Ishikawa (cell line): ENCODE measurements around the gene DAB2IP.

Experiments used
- CEBPB ChIP-seq: IDR thresholded peaks from 2 replicates; pipeline ENCODE4 v1.6.1; 2012
- CREB1 ChIP-seq: IDR thresholded peaks from 2 replicates; pipeline ENCODE4 v1.6.1; 2012; ENCODE audit warnings: low read depth
- EGR1 ChIP-seq: IDR thresholded peaks from 2 replicates; pipeline ENCODE4 v1.6.1; 2012
- EP300 ChIP-seq: IDR thresholded peaks from 2 replicates; pipeline ENCODE4 v1.6.1; 2012; ENCODE audit warnings: borderline replicate concordance
- FOXM1 ChIP-seq: IDR thresholded peaks from 2 replicates; pipeline ENCODE4 v1.6.1; 2012; ENCODE audit warnings: low read depth, borderline replicate concordance
- MAX ChIP-seq: IDR thresholded peaks from 2 replicates; pipeline ENCODE4 v1.6.1; 2012
- NFIC ChIP-seq: IDR thresholded peaks from 2 replicates; pipeline ENCODE4 v1.6.1; 2012
- RAD21 ChIP-seq: IDR thresholded peaks from 2 replicates; pipeline ENCODE4 v1.6.1; 2012; ENCODE audit warnings: low read depth
- REST ChIP-seq: IDR thresholded peaks from 2 replicates; pipeline ENCODE4 v1.6.1; 2012; ENCODE audit warnings: low read depth, mild to moderate bottlenecking
- TAF1 ChIP-seq: IDR thresholded peaks from 2 replicates; pipeline ENCODE4 v1.6.1; 2012; ENCODE audit warnings: low read depth, mild to moderate bottlenecking
- TCF12 ChIP-seq: IDR thresholded peaks from 2 replicates; pipeline ENCODE4 v1.6.1; 2012; ENCODE audit warnings: low read depth
- TEAD4 ChIP-seq: IDR thresholded peaks from 2 replicates; pipeline ENCODE4 v1.6.1; 2012
- YY1 ChIP-seq: IDR thresholded peaks from 2 replicates; pipeline ENCODE4 v1.6.1; 2012; ENCODE audit warnings: low read depth
- ZBTB7A ChIP-seq: IDR thresholded peaks from 2 replicates; pipeline ENCODE4 v1.6.1; 2012; ENCODE audit warnings: low read depth
- TF ChIP-seq, protein P1 (sequence below): IDR thresholded peaks from 2 replicates; pipeline ENCODE4 v1.6.1; 2012

The DAB2IP gene

DNA sequence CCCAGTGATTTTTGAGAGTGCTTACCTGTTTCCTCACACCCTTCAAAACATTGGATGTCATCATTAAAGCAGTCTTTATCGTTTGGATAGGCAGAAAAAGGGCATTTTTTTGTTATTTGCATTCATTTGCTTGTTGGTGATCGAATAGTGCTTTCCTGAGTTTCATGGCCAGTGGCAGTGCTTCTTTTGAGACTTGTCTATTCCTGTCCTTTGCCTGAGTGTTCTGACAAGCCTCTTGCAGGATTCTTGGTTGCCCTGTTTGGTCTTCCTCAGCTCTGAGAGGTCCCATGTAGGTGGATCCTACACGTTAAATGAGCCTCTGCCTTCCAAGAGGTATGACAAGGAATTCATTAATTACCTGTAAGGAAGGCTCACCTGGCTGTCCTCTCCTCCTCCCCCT is 52.8 kb downstream of the DAB2IP start:
- TF ChIP-seq CEBPB (no peak), ZBTB7A (no peak), YY1 (no peak), RAD21 (no peak), TCF12 (no peak), FOXM1 (no peak), CREB1 (no peak), NFIC (no peak), TAF1 (no peak), EGR1 (no peak), REST (no peak), TEAD4 (no peak), MAX (no peak), EP300 (no peak)
- TF ChIP-seq, protein P1, sequence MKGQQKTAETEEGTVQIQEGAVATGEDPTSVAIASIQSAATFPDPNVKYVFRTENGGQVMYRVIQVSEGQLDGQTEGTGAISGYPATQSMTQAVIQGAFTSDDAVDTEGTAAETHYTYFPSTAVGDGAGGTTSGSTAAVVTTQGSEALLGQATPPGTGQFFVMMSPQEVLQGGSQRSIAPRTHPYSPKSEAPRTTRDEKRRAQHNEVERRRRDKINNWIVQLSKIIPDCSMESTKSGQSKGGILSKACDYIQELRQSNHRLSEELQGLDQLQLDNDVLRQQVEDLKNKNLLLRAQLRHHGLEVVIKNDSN, result no peak

DNA sequence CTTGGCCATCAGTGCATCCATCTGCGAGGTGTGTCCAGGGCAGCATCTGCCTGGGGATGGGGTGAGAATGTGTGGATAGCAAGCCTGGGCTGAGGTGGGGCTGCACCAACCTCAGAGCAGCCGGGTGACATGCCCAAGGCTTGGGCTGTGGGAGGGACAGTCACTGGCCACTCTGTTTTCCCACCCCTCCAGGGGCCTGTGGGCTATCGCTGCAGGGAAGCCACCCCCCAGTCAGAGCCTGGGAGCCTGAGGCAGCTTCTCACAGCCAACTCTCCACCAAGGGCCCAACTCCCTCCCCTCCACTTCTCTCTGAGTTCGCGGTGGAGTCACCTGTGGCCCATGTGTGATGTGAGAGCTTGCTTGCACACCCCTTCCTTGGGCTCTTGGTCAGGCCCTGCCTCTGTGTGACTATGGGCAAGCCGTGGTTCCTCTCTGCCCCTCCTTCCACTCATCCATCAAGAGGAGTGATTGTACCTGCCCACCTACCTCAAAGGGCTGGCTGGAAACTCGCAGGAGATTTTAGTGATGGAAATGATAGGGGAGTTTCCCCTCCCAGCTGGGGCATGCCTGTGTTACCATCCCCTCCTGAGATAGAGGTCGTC is 54.8 kb downstream of the DAB2IP start:
- no peak for TF ChIP-seq YY1
- TF ChIP-seq REST, result no peak
- TF ChIP-seq TAF1, result no peak
- no peak for TF ChIP-seq MAX
- no peak for TF ChIP-seq EP300
- no peak for TF ChIP-seq RAD21
- no peak for TF ChIP-seq FOXM1
- no peak for TF ChIP-seq EGR1
- no peak for TF ChIP-seq TCF12
- TF ChIP-seq CEBPB, result no peak
- TF ChIP-seq NFIC, result no peak
- TF ChIP-seq TEAD4, result no peak
- TF ChIP-seq CREB1, result no peak
- TF ChIP-seq ZBTB7A, result no peak
- TF ChIP-seq, protein P1, result no peak

GRCh38 chr9:121707477-121708424 is 56.3 kb downstream of the DAB2IP start:
- TF ChIP-seq TAF1 (no peak), EGR1 (no peak), TEAD4 (no peak), YY1 (no peak), RAD21 (no peak), FOXM1 (no peak), MAX (no peak), EP300 (no peak), CREB1 (no peak), CEBPB (no peak), ZBTB7A (no peak)

GRCh38 chr9:121708768-121709488 is 57.5 kb downstream of the DAB2IP start:
- TF ChIP-seq EGR1 (no peak), CREB1 (no peak), NFIC (no peak), TCF12 (no peak), TAF1 (no peak), YY1 (no peak), REST (no peak), CEBPB (no peak)
- TF ChIP-seq, protein P1, result no peak
